ENCODE data around the gene NCCRP1.

The NCCRP1 gene

GRCh38 chr19:39230096-39230764, 33.5 kb downstream of the NCCRP1 start:
- TF ChIP-seq CTCF (IDR thresholded peaks at IDR 0.05; ENCODE audit: low read depth, low read length): no peak
- DNase-seq (ENCODE audit: low read depth, low spot score): no peak
- H3K4me3 ChIP-seq (ENCODE audit: low read depth, low read length): no peak overlapping the region
- in situ Hi-C loops (cut with HindIII; ENCODE audit: low sequenced_read_pairs): no loop called here

- H3K4me3 ChIP-seq (ENCODE audit: low read depth, low read length): no peak overlapping the region
- no peak for TF ChIP-seq CTCF (IDR thresholded peaks at IDR 0.05; ENCODE audit: low read depth, low read length)
- in situ Hi-C loops (cut with HindIII; ENCODE audit: low sequenced_read_pairs): no loop called here
- no peak for DNase-seq (ENCODE audit: low read depth, low spot score)
These were observed 35.9 kb downstream of the NCCRP1 start for GRCh38 chr19:39232708-39233107.

- no peak for DNase-seq (ENCODE audit: low read depth, low spot score)
- H3K4me3 ChIP-seq (ENCODE audit: low read depth, low read length): no peak overlapping the region
- in situ Hi-C loops (cut with HindIII; ENCODE audit: low sequenced_read_pairs): no loop called here
- TF ChIP-seq CTCF (IDR thresholded peaks at IDR 0.05; ENCODE audit: low read depth, low read length): no peak
These were observed 39.8 kb downstream of the NCCRP1 start for GRCh38 chr19:39236527-39236926.

DNA sequence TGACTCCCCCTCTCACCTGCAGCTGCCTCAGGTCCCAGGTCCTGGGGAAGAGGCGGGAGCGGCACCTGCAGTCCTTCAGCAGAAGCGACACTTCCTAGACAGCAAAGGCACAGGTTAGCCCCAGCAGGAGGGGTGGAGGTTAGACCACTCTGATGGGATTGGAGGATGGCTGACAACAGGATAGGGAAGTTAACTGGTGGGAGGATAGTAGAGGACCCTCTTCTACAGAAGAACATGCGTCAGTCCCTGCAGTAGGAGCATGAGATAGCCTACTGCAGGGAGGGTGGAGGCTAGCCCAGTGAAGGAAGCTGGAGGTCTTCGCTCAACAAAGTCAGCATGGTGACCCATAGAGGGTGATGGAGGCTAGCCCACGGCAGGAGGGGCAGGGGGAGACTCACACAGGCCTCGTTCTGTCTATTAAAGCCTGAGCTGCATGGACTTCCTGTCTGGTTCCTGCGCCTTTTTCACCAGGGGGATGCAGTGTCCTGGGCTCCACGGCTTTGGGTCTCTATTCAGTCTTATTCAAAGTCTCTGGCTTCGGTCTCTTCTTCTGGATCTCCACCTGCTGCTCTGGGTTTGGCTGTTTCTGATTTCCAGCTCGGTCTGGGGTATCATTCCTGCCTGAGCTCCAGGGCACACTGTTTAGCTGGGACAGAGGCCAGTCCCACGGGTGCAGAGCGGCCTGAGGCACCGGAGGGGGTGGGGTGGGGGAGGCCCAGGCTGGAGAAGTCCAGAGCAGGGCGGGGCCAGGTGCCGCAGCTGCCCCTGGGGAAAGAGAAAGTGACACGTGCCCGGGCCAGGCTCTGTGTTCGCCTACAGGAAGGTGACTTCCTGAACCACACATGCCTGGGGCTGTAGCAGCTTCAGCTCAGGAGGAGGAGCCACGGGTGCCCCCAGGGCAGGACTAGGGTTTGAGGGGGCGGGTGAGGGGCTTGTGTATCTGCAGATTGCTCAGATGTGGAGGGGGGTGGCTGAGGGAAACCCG, 40.7 kb downstream of the NCCRP1 start:
- H3K4me3 ChIP-seq (ENCODE audit: low read depth, low read length): no peak overlapping the region
- no peak for DNase-seq (ENCODE audit: low read depth, low spot score)
- in situ Hi-C loops (cut with HindIII; ENCODE audit: low sequenced_read_pairs): no loop called here
- TF ChIP-seq CTCF (IDR thresholded peaks at IDR 0.05; ENCODE audit: low read depth, low read length): no peak

GRCh38 chr19:39238209-39238608, 41.4 kb downstream of the NCCRP1 start:
- DNase-seq (ENCODE audit: low read depth, low spot score): no peak
- no peak for TF ChIP-seq CTCF (IDR thresholded peaks at IDR 0.05; ENCODE audit: low read depth, low read length)
- in situ Hi-C loops (cut with HindIII; ENCODE audit: low sequenced_read_pairs): no loop called here
- no peak overlapping the region for H3K4me3 ChIP-seq (ENCODE audit: low read depth, low read length)

DNA sequence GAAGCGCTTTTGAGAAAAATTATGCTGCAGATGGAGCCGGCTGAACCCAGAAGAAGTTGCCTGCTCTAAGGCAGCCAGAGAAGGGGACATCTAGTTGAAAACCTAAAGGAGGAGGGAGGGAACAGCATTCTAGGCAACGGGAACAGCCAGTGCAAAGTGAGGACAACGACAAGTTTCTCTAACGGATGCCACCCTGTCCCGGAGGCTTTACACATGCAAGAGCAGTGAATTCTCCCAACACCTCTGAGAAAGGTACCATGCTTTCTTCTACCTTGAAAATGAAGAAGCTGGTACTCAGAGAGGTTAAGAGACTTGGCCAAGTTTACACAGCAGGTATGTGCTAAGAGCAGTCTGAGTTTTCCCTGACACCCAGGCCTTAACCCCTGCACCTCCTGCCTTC, 42.2 kb downstream of the NCCRP1 start:
- no peak for DNase-seq (ENCODE audit: low read depth, low spot score)
- TF ChIP-seq CTCF (IDR thresholded peaks at IDR 0.05; ENCODE audit: low read depth, low read length): no peak
- in situ Hi-C loops (cut with HindIII; ENCODE audit: low sequenced_read_pairs): no loop called here

More for the DNA sequence above, 42.2 kb downstream of the NCCRP1 start:
- H3K4me3 ChIP-seq (ENCODE audit: low read depth, low read length): no peak overlapping the region

Measured in astrocyte of the spinal cord (primary cell).